GM19239 (cell line): ENCODE results near the gene GBP2.

ENCODE experiments used
- DNase-seq: peaks from one replicate; pipeline ENCODE4 v3.0.0; 2011; ENCODE audit warnings: low spot score; ENCODE audit not compliant: insufficient read length
- FAIRE-seq: peaks from 2 replicates; lab custom pipeline; 2011; peaks lifted over from hg19 to GRCh38; lab: Jason Lieb, UNC

The GBP2 gene

DNA sequence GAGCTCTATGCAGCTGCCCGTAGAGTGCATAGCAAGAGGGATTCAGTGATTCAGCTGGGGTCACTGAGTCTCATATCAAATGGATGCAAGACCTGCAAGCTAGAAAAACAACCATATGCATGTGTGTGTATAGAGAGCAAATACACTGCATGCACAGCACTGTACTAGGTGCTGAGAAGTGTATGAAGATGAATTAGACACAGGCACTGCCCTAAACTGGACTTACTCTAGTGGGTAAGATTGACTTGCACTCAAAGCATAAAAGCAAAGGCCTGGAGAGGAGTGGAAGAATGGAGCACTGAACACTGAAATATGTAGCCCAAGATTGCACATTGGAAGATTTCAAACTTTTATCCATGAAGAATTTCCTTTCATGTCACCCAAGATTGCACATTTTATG lies 55.4 kb downstream of the GBP2 start:
- FAIRE-seq = no peak
- no peak for DNase-seq

- peak; percentile 75 for FAIRE-seq
- no peak for DNase-seq
Measured at GRCh38 chr1:89069951-89070350, 56.0 kb downstream of the GBP2 start.

- FAIRE-seq = no peak
- no peak for DNase-seq
Measured at GRCh38 chr1:89068291-89068690, 57.6 kb downstream of the GBP2 start.

DNA sequence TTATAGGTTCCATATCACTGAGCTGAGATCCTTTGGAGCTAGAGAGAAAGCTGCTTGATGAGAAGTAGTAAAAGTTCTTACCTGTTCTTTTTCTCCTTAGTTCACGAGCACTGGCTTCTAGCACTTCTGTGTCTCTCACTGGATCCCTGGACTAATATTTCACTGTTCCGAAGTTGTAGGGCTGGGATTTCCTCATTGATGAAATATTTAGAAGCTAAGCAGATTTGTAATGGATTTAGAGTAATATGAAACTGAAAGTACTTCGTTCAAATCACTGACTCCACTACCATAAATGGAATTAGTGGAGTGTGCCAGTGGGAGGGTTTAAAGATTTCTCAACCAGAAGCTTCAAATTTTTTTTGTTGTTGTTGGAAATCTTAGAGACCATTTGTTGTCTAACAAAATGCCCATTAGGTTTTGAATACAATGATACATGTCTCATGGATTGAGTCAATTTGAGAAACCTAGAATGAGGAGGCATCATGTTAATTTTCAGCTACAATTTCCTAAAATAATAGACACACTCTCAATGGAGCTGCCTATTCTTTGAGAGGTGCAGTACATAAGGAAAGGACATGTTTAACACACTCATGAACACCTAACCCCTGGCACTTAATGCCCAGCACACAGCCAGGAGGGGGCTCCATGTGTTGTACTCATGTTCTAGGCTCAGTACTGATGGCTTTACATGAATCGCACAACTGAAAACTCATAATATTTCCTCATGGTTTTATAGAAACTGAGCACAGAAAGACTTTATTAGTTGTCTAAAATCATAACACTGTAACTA lies 60.6 kb downstream of the GBP2 start, which contains the start of gene GBP1:
Gene GBP1 (minus strand): TSS at position 130 of the 790 bp plus-strand sequence. CDS start 1,974 bp downstream, outside the sequence.
- peak; percentile 99 for FAIRE-seq
- DNase-seq = no peak

- FAIRE-seq (no peak), DNase-seq (no peak)
Measured at GRCh38 chr1:89064632-89065031, 61.3 kb downstream of the GBP2 start.

GRCh38 chr1:89063094-89063493 lies 62.8 kb downstream of the GBP2 start:
- DNase-seq (no peak), FAIRE-seq (no peak)

DNA sequence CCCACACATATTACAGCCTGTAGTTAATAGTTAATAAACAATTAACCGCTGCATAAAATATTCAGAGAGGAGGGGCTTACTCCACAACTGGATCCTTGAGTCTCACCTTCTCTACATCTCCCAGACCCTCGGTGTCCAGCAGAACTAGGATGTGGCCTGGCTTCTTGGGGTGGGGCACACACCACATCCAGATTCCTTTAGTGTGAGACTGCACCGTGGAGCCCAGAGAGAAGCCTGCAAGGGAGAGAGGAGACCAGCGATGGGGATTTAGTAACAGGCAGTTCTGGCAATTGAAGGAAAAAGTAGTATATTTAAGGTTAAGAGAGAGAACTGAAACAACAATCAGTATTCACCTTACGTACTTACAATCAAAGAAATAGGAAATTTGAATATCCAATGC lies 65.8 kb downstream of the GBP2 start:
- FAIRE-seq (no peak), DNase-seq (no peak)
